ENCODE data around the gene AMN1.
"Not testable (repeated sequence)": the region's sequence is repeated elsewhere in the genome, so short reads cannot be mapped to it uniquely, and the experiment has no call there.

Gene AMN1

DNA sequence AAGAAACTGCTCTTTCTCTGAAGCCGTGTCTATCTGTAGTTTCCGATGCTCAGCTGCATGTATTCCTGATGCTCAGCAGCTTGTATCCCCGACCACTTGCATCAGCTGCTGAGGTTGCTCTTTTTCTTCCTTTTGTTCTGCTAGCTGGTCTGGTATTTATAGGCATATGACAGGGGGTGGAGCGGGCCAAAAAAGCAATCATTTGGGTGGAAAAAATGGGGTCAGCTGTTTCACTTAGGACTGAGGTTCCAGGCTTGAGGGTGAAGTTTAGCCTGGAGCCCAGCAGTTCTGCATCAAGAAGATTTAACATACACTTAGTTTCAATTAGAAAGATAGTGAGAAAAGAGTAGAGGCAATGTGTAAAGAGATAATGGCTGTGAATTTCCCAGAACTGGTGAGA, 23.6 kb upstream of the AMN1 start:
- no peaks in the 10 kb centered on the region for H3K36me3 ChIP-seq
- peaks cover 0 to 2% (median 0%) of the 10 kb centered on the region in 4 donors for H3K4me1 ChIP-seq
- intact Hi-C loops (cut with DNase I; ENCODE audit: low total_unique reads): no loop called here
- TF ChIP-seq, protein P1, sequence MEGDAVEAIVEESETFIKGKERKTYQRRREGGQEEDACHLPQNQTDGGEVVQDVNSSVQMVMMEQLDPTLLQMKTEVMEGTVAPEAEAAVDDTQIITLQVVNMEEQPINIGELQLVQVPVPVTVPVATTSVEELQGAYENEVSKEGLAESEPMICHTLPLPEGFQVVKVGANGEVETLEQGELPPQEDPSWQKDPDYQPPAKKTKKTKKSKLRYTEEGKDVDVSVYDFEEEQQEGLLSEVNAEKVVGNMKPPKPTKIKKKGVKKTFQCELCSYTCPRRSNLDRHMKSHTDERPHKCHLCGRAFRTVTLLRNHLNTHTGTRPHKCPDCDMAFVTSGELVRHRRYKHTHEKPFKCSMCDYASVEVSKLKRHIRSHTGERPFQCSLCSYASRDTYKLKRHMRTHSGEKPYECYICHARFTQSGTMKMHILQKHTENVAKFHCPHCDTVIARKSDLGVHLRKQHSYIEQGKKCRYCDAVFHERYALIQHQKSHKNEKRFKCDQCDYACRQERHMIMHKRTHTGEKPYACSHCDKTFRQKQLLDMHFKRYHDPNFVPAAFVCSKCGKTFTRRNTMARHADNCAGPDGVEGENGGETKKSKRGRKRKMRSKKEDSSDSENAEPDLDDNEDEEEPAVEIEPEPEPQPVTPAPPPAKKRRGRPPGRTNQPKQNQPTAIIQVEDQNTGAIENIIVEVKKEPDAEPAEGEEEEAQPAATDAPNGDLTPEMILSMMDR (IDR thresholded peaks at IDR 0.05): no peak
- DNase-seq: no peak
- H3K9me3 ChIP-seq: peaks cover 0 to 7% (median 0%) of the 10 kb centered on the region in 3 donors
- H3K27me3 ChIP-seq: no peaks in the 10 kb centered on the region
- no peak overlapping the region for H3K4me3 ChIP-seq
- H3K27ac ChIP-seq: no peak overlapping the region

DNA sequence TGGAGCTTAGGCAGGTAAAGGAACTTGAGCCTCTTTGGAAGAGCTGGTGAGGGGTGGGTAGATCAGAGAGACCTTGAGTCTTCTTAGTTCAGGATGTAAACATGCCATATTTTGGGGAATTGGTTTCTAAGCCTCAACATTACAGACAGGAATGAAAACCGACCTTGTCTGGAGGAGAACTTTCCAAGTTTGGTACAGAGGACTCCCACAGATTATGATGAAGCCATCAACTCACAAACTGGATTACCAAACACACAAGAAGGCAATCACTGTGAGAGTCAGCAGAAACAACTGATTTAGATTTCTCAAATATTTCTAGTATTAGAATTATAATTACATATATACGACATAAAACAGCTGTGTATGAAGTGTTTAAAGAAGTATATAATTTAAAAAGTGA, 22.3 kb upstream of the AMN1 start:
- no peak for DNase-seq
- peaks cover 0 to 7% (median 0%) of the 10 kb centered on the region in 3 donors for H3K9me3 ChIP-seq
- H3K4me1 ChIP-seq: peaks cover 0 to 14% (median 8%) of the 10 kb centered on the region in 4 donors
- H3K36me3 ChIP-seq: no peaks in the 10 kb centered on the region
- no peaks in the 10 kb centered on the region for H3K27me3 ChIP-seq
- TF ChIP-seq, protein P1 (IDR thresholded peaks at IDR 0.05): no peak
- no peak overlapping the region for H3K4me3 ChIP-seq
- intact Hi-C loops (cut with DNase I; ENCODE audit: low total_unique reads): no loop called here
- H3K27ac ChIP-seq: no peak overlapping the region

DNA sequence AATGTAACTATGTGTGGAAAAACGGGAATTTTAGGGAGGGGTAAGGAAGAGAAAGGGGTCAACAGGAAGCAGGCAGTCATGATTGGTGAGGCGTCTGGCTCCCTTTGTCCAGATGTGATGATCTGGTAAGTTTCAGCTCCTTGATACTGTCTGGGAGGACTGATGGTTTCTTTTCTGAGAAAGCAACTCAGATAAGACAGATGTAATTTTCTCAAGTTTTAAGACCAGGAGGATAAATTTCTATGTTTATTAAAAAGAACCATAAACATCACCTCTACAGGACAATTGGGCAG, 21.9 kb upstream of the AMN1 start:
- H3K36me3 ChIP-seq: no peaks in the 10 kb centered on the region
- no peaks in the 10 kb centered on the region for H3K27me3 ChIP-seq
- intact Hi-C loops (cut with DNase I; ENCODE audit: low total_unique reads): no loop called here
- peaks cover 0 to 16% (median 8%) of the 10 kb centered on the region in 4 donors for H3K4me1 ChIP-seq
- TF ChIP-seq, protein P1 (IDR thresholded peaks at IDR 0.05): no peak
- no peak for DNase-seq
- H3K4me3 ChIP-seq: no peak overlapping the region
- H3K9me3 ChIP-seq: peaks cover 0 to 7% (median 0%) of the 10 kb centered on the region in 3 donors
- H3K27ac ChIP-seq: no peak overlapping the region

DNA sequence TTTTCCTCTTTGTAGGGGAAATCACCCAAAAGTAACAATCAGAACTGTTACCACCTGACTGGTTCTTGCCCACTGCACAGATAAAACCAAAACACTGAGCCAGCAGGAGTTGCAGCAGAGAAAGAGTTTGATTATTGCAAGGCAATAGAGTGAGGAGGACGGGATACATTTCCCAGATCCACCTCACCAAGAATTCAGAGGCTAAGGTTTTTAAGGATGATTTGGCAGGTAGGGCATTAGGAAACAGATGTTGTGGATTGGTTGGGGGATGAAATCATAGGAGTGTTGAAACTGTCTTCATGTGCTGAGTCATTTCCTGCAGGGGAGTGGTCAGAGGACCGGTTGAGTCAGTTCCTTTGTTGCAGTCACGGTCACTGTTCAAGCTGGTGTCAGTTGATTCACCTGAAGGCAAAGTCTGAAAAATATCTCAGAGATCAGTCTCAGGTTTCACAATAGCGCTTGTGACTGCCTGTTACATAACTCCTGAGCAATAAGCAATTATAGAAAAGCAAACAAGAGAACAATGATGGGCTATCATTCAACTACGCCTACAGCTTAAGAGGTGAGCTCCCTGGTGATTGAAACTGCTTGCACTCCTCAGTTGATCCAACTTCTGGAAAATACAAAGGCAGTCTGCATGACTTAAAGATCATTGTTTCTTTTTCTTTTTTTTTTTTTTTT, 20.3 kb upstream of the AMN1 start:
- intact Hi-C loops (cut with DNase I; ENCODE audit: low total_unique reads): no loop called here
- TF ChIP-seq, protein P1 (IDR thresholded peaks at IDR 0.05): no peak
- no peaks in the 10 kb centered on the region for H3K36me3 ChIP-seq
- no peaks in the 10 kb centered on the region for H3K27me3 ChIP-seq
- peaks cover 0 to 7% (median 0%) of the 10 kb centered on the region in 3 donors for H3K9me3 ChIP-seq
- peak; percentile 66 to 71 for DNase-seq
- no peak overlapping the region for H3K4me3 ChIP-seq
- peaks cover 0 to 16% (median 8%) of the 10 kb centered on the region in 4 donors for H3K4me1 ChIP-seq
- no peak overlapping the region for H3K27ac ChIP-seq

DNA sequence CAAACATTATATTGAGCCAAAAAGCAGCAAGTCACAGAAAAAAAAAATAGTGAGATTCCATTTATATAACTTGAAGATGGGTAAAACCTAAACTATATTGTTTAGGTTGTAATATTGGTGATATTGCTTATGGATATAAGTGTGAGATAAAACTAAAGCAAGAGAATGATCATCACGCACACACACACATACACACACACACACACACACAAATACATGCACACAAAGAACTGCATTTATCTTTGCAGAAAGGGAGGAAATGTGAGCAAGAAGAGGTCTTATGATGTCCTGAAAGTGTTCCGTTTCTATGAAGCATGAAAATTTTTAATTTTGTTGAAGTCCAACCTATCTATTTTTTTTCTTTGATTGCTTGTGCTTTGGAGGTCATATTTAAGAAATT, 16.4 kb upstream of the AMN1 start:
- intact Hi-C loops (cut with DNase I; ENCODE audit: low total_unique reads): no loop called here
- DNase-seq: no peak
- Histone ChIP-seq H3K27ac (no peak overlapping the region), H3K27me3 (no peaks in the 10 kb centered on the region), H3K4me1 (peaks cover 0 to 16% (median 8%) of the 10 kb centered on the region in 4 donors), H3K4me3 (no peak overlapping the region), H3K9me3 (peaks cover 0 to 7% (median 0%) of the 10 kb centered on the region in 3 donors), H3K36me3 (no peaks in the 10 kb centered on the region)
- TF ChIP-seq, protein P1 (IDR thresholded peaks at IDR 0.05): no peak

DNA sequence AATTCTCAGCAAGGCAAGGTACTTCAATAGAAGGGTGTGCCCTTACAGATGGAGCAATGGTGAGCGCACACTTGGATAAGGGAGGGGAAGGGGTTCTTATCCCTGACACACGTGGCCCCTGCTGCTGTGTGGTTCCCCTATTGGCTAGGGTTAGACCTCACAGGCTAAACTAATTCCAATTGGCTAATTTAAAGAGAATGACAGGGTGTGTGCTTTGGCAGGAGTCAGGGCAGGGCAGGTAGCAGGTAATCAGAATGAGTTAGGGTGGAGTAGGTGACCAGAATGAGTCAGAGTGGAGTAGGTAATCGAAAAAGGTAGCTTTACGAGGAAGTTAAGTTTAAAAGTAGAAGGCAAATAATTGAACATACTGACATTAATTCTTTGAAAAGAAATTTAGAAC, 15.5 kb upstream of the AMN1 start:
- H3K36me3 ChIP-seq; H3K4me3 ChIP-seq; H3K27me3 ChIP-seq; intact Hi-C loops (cut with DNase I; ENCODE audit: low total_unique reads); H3K9me3 ChIP-seq; DNase-seq; H3K27ac ChIP-seq: not testable (repeated sequence)
- peaks cover 0 to 16% (median 8%) of the 10 kb centered on the region in 4 donors for H3K4me1 ChIP-seq

Measured in tibial artery (tissue), 4 donors.